Gastrocnemius medialis (tissue), 4 donors: ENCODE results near the gene LIN28A. TPM values are rescaled to one million over a fixed set of nuclear protein-coding genes. Genes with fewer than 3 reads are reported as not detected.

Experiments used
- ATAC-seq, 2 donors: fragments of 150-250 bp; one replicate each; pipeline ENCODE4 v1.9.1; 2016
- DNase-seq, 2 donors: peaks; one replicate each; pipeline ENCODE4 v3.0.0-alpha.2; 2019
- H3K27ac ChIP-seq, 4 donors: fragments of 200-600 bp; sonication (generic); 1 replicate in 1 of 4; 2 replicates in 3 of 4; pipeline ENCODE4 v1.5.1; 2016 to 2018; ENCODE audit warnings: mild to moderate bottlenecking in 2 of 4, moderate library complexity in 1 of 4
- H3K27me3 ChIP-seq, 3 donors: fragments of 200-600 bp; sonication (generic) in 2 of 3; 1 replicate in 1 of 3; 2 replicates in 2 of 3; pipeline versions ENCODE4 v1.5.1 to v1.6.0; 2016 to 2019; ENCODE audit warnings: mild to moderate bottlenecking in 1 of 3, moderate library complexity in 1 of 3
- H3K36me3 ChIP-seq, 2 donors: fragments of 200-600 bp; sonication (generic) in 1 of 2; one replicate each; pipeline ENCODE4 v1.5.1; 2017 to 2018
- H3K4me1 ChIP-seq, 2 donors: fragments of 200-600 bp; sonication (generic) in 1 of 2; one replicate each; pipeline ENCODE4 v1.5.1; 2016 to 2017; ENCODE audit warnings: mild to moderate bottlenecking in 2 of 2
- H3K4me3 ChIP-seq, 4 donors: fragments of 200-600 bp; sonication (generic) in 3 of 4; 1 replicate in 1 of 4; 2 replicates in 3 of 4; pipeline ENCODE4 v1.5.1; 2016 to 2019; ENCODE audit warnings: mild to moderate bottlenecking in 2 of 4
- H3K9me3 ChIP-seq, 3 donors: fragments of 200-600 bp; sonication (generic) in 2 of 3; 1 replicate in 1 of 3; 2 replicates in 2 of 3; pipeline ENCODE4 v1.5.1; 2016 to 2019
- POLR2A ChIP-seq, 2 donors: fragments of 450-650 bp; IDR thresholded peaks; one replicate each; pipeline ENCODE4 v1.6.1; 2017; ENCODE audit warnings: antibody characterized with exemption in 2 of 2, mild to moderate bottlenecking in 2 of 2, moderate library complexity in 2 of 2
- in situ Hi-C, 4 donors: fragments of 200-750 bp; cut with MboI; loops; one replicate each; pipeline versions ENCODE4 v1.15.0 to v1.8.0; 2017; ENCODE audit warnings: low sequenced_read_pairs in 4 of 4
- intact Hi-C: fragments of 100-400 bp; cut with DNase I; formaldehyde crosslinking; loops from one replicate; pipeline ENCODE4 v1.15.1; 2023; ENCODE audit warnings: low total_unique reads
- total RNA-seq, 4 donors: library from RNA; depleted of rRNA; stranded (reverse); fragments of >200 nt; gene quantifications; one replicate each; pipeline versions ENCODE4 v1.1.0 to v1.2.3, GENCODE V29; 2016
- TF ChIP-seq, protein P1 (sequence below), 5 experiments: fragments of 450-650 bp in 3 of 5; fragments of 200-600 bp in 2 of 5; sonication (generic) in 2 of 5; IDR thresholded peaks in 4 of 5; conservative IDR thresholded peaks in 1 of 5; 1 replicate in 4 of 5; 2 replicates in 1 of 5; pipeline ENCODE4 v1.5.1; 2016 to 2019; ENCODE audit warnings: antibody characterized with exemption in 5 of 5, mild to moderate bottlenecking in 3 of 5, moderate library complexity in 3 of 5

LIN28A gene
- total RNA-seq, 4 donors from 2014 or later = not detected

- intact Hi-C loops (no loop called here), in situ Hi-C loops (no loop called here)
- peaks cover 5 to 27% of the 10 kb centered on the region in 2 donors for H3K36me3 ChIP-seq
- no peaks in the 10 kb centered on the region for H3K27me3 ChIP-seq
- ATAC-seq (peak; percentile 78 to 83), DNase-seq (peak; percentile 85 to 86)
- H3K9me3 ChIP-seq = no peaks in the 10 kb centered on the region
- H3K27ac ChIP-seq = peak within 1 kb of the TSS; percentile 93 to 100 (median 100)
- TF ChIP-seq, protein P1, sequence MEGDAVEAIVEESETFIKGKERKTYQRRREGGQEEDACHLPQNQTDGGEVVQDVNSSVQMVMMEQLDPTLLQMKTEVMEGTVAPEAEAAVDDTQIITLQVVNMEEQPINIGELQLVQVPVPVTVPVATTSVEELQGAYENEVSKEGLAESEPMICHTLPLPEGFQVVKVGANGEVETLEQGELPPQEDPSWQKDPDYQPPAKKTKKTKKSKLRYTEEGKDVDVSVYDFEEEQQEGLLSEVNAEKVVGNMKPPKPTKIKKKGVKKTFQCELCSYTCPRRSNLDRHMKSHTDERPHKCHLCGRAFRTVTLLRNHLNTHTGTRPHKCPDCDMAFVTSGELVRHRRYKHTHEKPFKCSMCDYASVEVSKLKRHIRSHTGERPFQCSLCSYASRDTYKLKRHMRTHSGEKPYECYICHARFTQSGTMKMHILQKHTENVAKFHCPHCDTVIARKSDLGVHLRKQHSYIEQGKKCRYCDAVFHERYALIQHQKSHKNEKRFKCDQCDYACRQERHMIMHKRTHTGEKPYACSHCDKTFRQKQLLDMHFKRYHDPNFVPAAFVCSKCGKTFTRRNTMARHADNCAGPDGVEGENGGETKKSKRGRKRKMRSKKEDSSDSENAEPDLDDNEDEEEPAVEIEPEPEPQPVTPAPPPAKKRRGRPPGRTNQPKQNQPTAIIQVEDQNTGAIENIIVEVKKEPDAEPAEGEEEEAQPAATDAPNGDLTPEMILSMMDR (IDR thresholded peaks at IDR 0.05 in 4 of 5, conservative IDR thresholded peaks at IDR 0.05 in 1 of 5) = no peak
- TF ChIP-seq POLR2A (IDR thresholded peaks at IDR 0.05) = peak; percentile 58 to 82
- peaks cover 29 to 33% of the 10 kb centered on the region in 2 donors for H3K4me1 ChIP-seq
- H3K4me3 ChIP-seq = peak within 1 kb of the TSS; percentile 71 to 100 (median 94)
Measured at GRCh38 chr1:26472320-26472900, 61.8 kb downstream of the LIN28A start, which contains the start of gene HMGN2. HMGN2 (plus strand) TSS chr1:26472440; CDS start chr1:26472613, 173 bp downstream.

- ATAC-seq (peak; percentile 82 to 87), DNase-seq (peak; percentile 95 to 97)
- TF ChIP-seq POLR2A (IDR thresholded peaks at IDR 0.05) = peak; percentile 72 to 76
- TF ChIP-seq, protein P1 (IDR thresholded peaks at IDR 0.05 in 4 of 5, conservative IDR thresholded peaks at IDR 0.05 in 1 of 5) = no peak
- peak overlapping the region; percentile 93 to 100 (median 100) for H3K27ac ChIP-seq
- peak overlapping the region; percentile 71 to 100 (median 94) for H3K4me3 ChIP-seq
- H3K36me3 ChIP-seq = peaks cover 5 to 32% of the 10 kb centered on the region in 2 donors
- intact Hi-C loops (loop anchor here (1.0 kb wide), 2 partner anchors 27 to 41 kb away; partner anchors contain the start of gene DHDDS), in situ Hi-C loops (no loop called here)
- H3K27me3 ChIP-seq = no peaks in the 10 kb centered on the region
- no peaks in the 10 kb centered on the region for H3K9me3 ChIP-seq
- H3K4me1 ChIP-seq = peaks cover 29 to 33% of the 10 kb centered on the region in 2 donors
Measured at GRCh38 chr1:26472901-26473845, 62.6 kb downstream of the LIN28A start.

DNA sequence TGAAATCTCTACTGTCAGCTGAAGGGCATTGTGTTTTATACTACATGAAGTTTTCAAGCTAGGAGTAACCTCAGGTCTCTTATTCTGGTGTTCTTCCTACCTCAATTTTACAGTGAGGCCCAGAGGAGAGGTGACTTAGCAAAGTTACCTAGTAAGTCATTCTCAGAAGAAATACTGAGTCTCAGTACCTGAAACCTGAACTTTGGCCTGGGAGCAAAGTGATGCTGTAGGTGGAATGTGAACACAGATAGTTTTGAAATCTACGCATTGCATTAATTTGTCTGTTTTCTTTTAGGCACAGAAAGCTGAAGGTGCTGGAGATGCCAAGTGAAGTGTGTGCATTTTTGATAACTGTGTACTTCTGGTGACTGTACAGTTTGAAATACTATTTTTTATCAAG is 64.2 kb downstream of the LIN28A start:
- no peak for TF ChIP-seq POLR2A (IDR thresholded peaks at IDR 0.05)
- TF ChIP-seq, protein P1 (IDR thresholded peaks at IDR 0.05 in 4 of 5, conservative IDR thresholded peaks at IDR 0.05 in 1 of 5) = no peak
- Histone ChIP-seq H3K27ac (peak overlapping the region in 1 of 4 donors; percentile 100), H3K27me3 (no peaks in the 10 kb centered on the region), H3K4me3 (no peak overlapping the region), H3K4me1 (peaks cover 28 to 33% of the 10 kb centered on the region in 2 donors), H3K36me3 (peaks cover 5 to 32% of the 10 kb centered on the region in 2 donors), H3K9me3 (no peaks in the 10 kb centered on the region)
- in situ Hi-C loops (no loop called here), intact Hi-C loops (no loop called here)
- ATAC-seq = no peak
- no peak for DNase-seq

- H3K27me3 ChIP-seq = no peaks in the 10 kb centered on the region
- TF ChIP-seq, protein P1 (IDR thresholded peaks at IDR 0.05 in 4 of 5, conservative IDR thresholded peaks at IDR 0.05 in 1 of 5) = no peak
- TF ChIP-seq POLR2A (IDR thresholded peaks at IDR 0.05) = no peak
- no peak overlapping the region for H3K27ac ChIP-seq
- ATAC-seq (no peak), DNase-seq (no peak)
- peaks cover 19 to 27% of the 10 kb centered on the region in 2 donors for H3K4me1 ChIP-seq
- H3K9me3 ChIP-seq = no peaks in the 10 kb centered on the region
- no peak overlapping the region for H3K4me3 ChIP-seq
- H3K36me3 ChIP-seq = peaks cover 5 to 32% of the 10 kb centered on the region in 2 donors
- in situ Hi-C loops (no loop called here), intact Hi-C loops (no loop called here)
Measured at GRCh38 chr1:26475989-26476388, 65.4 kb downstream of the LIN28A start.
